ENCODE measurements around the gene LMX1B. TPM values are rescaled to one million over a fixed set of nuclear protein-coding genes. Genes with fewer than 3 reads are reported as not detected.

LMX1B gene
- total and polyA plus RNA-seq, 2 donors (not counting 1 experiment from before 2014, with no cell fraction given) = not detected

DNA sequence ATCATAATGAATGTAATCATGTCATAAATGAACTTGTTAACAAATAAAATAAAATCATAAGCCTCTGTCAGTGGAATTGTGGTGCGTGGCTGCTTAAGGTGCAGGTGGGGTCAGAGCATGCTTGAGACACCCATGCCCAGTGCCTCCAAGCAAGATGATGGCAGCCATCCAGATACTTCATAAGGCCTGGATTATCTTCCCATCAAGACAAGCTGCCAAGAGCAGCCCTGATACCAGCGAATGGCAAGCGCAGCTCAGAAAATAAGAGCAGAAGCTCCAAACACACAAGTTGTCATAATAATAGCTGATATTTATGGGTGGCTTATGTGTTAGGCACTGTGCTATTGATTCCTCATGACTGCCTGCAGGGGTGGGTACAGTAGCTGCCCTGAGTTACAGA, 21.8 kb upstream of the LMX1B start:
- Histone ChIP-seq H3K4me1 (ENCODE audit: control insufficient read depth, extremely low read depth, insufficient read depth, low read length) (no peaks in the 10 kb centered on the region), H3K27ac (ENCODE audit: insufficient read depth, low read length) (no peak overlapping the region), H3K79me2 (ENCODE audit: control insufficient read depth, insufficient read depth, low read length) (no peaks in the 10 kb centered on the region), H2AFZ (ENCODE audit: low read length) (no peak overlapping the region), H3K4me2 (ENCODE audit: extremely low read depth, insufficient read depth, low read length) (no peak overlapping the region), H3K9ac (ENCODE audit: insufficient read depth, low read length) (no peak overlapping the region), H3K4me3 (replicated peaks in 1 of 4; ENCODE audit: control extremely low read depth in 1 of 4, insufficient read depth in 1 of 4, low read depth in 3 of 4, low read length in 4 of 4) (no peak overlapping the region), H4K20me1 (ENCODE audit: control insufficient read depth, extremely low read depth, insufficient read depth, low read length) (peaks cover 3% of the 10 kb centered on the region), H3K9me3 (ENCODE audit: control insufficient read depth, insufficient read depth, low read depth, low read length) (no peaks in the 10 kb centered on the region), H3K27me3 (ENCODE audit: control insufficient read depth, insufficient read depth, low read length) (peaks cover 3% of the 10 kb centered on the region), H3K36me3 (ENCODE audit: control insufficient read depth, insufficient read depth, low read length) (no peaks in the 10 kb centered on the region)
- no peak for DNase-seq (ENCODE audit: low read depth in 2 of 2)
- no peak for TF ChIP-seq EZH2 (IDR thresholded peaks at IDR 0.05; ENCODE audit: low read length, missing control alignments)
- TF ChIP-seq, protein P1, sequence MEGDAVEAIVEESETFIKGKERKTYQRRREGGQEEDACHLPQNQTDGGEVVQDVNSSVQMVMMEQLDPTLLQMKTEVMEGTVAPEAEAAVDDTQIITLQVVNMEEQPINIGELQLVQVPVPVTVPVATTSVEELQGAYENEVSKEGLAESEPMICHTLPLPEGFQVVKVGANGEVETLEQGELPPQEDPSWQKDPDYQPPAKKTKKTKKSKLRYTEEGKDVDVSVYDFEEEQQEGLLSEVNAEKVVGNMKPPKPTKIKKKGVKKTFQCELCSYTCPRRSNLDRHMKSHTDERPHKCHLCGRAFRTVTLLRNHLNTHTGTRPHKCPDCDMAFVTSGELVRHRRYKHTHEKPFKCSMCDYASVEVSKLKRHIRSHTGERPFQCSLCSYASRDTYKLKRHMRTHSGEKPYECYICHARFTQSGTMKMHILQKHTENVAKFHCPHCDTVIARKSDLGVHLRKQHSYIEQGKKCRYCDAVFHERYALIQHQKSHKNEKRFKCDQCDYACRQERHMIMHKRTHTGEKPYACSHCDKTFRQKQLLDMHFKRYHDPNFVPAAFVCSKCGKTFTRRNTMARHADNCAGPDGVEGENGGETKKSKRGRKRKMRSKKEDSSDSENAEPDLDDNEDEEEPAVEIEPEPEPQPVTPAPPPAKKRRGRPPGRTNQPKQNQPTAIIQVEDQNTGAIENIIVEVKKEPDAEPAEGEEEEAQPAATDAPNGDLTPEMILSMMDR (conservative IDR thresholded peaks at IDR 0.05 in 1 of 2, IDR thresholded peaks at IDR 0.05 in 1 of 2; ENCODE audit: low read depth in 1 of 2, low read length in 2 of 2) = no peak

DNA sequence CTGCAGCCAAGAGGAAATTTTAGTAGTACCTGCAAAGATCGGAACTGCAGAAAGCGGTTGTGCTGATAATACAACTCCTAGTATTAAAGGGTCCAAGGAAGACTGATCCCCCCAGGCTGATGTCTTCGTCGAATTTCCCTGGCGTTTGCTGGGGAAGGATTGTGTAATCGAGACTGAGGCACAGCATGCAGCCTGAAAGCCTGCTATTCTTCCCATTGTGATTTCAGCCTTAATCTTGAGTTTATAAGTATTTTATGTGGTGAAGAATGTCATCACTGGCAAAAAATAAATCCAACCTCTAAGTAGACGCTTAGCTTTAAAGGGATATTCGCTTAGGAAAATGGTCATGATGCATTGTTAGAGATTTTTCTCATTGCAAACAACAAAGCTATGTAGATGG, 21.3 kb upstream of the LMX1B start:
- Histone ChIP-seq H3K4me1 (ENCODE audit: control insufficient read depth, extremely low read depth, insufficient read depth, low read length) (no peaks in the 10 kb centered on the region), H3K27ac (ENCODE audit: insufficient read depth, low read length) (no peak overlapping the region), H3K4me3 (replicated peaks in 1 of 4; ENCODE audit: control extremely low read depth in 1 of 4, insufficient read depth in 1 of 4, low read depth in 3 of 4, low read length in 4 of 4) (no peak overlapping the region), H3K9ac (ENCODE audit: insufficient read depth, low read length) (no peak overlapping the region), H3K36me3 (ENCODE audit: control insufficient read depth, insufficient read depth, low read length) (no peaks in the 10 kb centered on the region), H4K20me1 (ENCODE audit: control insufficient read depth, extremely low read depth, insufficient read depth, low read length) (peaks cover 3% of the 10 kb centered on the region), H3K9me3 (ENCODE audit: control insufficient read depth, insufficient read depth, low read depth, low read length) (no peaks in the 10 kb centered on the region), H3K27me3 (ENCODE audit: control insufficient read depth, insufficient read depth, low read length) (peaks cover 3% of the 10 kb centered on the region), H2AFZ (ENCODE audit: low read length) (no peak overlapping the region), H3K4me2 (ENCODE audit: extremely low read depth, insufficient read depth, low read length) (no peak overlapping the region), H3K79me2 (ENCODE audit: control insufficient read depth, insufficient read depth, low read length) (no peaks in the 10 kb centered on the region)
- no peak for DNase-seq (ENCODE audit: low read depth in 2 of 2)
- TF ChIP-seq EZH2 (IDR thresholded peaks at IDR 0.05; ENCODE audit: low read length, missing control alignments) = no peak
- TF ChIP-seq, protein P1 (conservative IDR thresholded peaks at IDR 0.05 in 1 of 2, IDR thresholded peaks at IDR 0.05 in 1 of 2; ENCODE audit: low read depth in 1 of 2, low read length in 2 of 2) = no peak

DNA sequence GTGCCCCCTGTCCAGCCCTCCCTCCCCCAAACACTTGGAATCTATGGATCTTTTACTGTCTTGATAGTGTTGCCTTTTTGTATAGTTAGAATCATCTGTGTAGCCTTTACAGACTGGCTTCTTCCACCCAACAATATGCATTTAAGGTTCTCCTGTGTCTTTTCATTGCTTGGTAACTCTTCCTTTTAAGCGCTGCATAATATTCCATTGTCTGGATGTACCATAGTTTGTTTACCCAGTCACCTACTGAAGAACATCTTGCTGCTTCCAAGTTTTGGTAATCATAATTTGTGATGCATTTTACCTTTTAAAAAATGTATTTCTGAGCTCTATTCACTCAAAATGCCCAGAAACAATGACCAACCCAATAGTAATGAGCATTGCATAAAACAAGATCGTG, 17.7 kb upstream of the LMX1B start:
- H3K9ac ChIP-seq (ENCODE audit: insufficient read depth, low read length) = no peak overlapping the region
- H2AFZ ChIP-seq (ENCODE audit: low read length) = no peak overlapping the region
- no peaks in the 10 kb centered on the region for H3K9me3 ChIP-seq (ENCODE audit: control insufficient read depth, insufficient read depth, low read depth, low read length)
- no peak overlapping the region for H3K27ac ChIP-seq (ENCODE audit: insufficient read depth, low read length)
- no peaks in the 10 kb centered on the region for H3K27me3 ChIP-seq (ENCODE audit: control insufficient read depth, insufficient read depth, low read length)
- TF ChIP-seq, protein P1 (conservative IDR thresholded peaks at IDR 0.05 in 1 of 2, IDR thresholded peaks at IDR 0.05 in 1 of 2; ENCODE audit: low read depth in 1 of 2, low read length in 2 of 2) = no peak
- TF ChIP-seq EZH2 (IDR thresholded peaks at IDR 0.05; ENCODE audit: low read length, missing control alignments) = no peak
- H3K36me3 ChIP-seq (ENCODE audit: control insufficient read depth, insufficient read depth, low read length) = no peaks in the 10 kb centered on the region
- H3K4me3 ChIP-seq (replicated peaks in 1 of 4; ENCODE audit: control extremely low read depth in 1 of 4, insufficient read depth in 1 of 4, low read depth in 3 of 4, low read length in 4 of 4) = no peak overlapping the region
- H3K4me1 ChIP-seq (ENCODE audit: control insufficient read depth, extremely low read depth, insufficient read depth, low read length) = no peaks in the 10 kb centered on the region
- no peak for DNase-seq (ENCODE audit: low read depth in 2 of 2)
- no peaks in the 10 kb centered on the region for H3K79me2 ChIP-seq (ENCODE audit: control insufficient read depth, insufficient read depth, low read length)
- H3K4me2 ChIP-seq (ENCODE audit: extremely low read depth, insufficient read depth, low read length) = no peak overlapping the region
- peaks cover 3% of the 10 kb centered on the region for H4K20me1 ChIP-seq (ENCODE audit: control insufficient read depth, extremely low read depth, insufficient read depth, low read length)
